WTC11 (cell line): ENCODE results near the gene KCTD16.

Source experiments
- ATF2 ChIP-seq: sonication (generic); formaldehyde crosslinking; IDR thresholded peaks from 2 replicates; pipeline ENCODE4 v1.8.1; 2022; ENCODE audit warnings: low read depth, missing genetic modification reagents, borderline replicate concordance
- CREM ChIP-seq: sonication (generic); formaldehyde crosslinking; IDR thresholded peaks from 2 replicates; pipeline ENCODE4 v1.8.1; 2022; ENCODE audit warnings: mild to moderate bottlenecking, missing genetic modification reagents, moderate library complexity
- CTCF ChIP-seq: fragments of 200-600 bp; IDR thresholded peaks from 2 replicates; pipeline ENCODE4 v1.8.0; 2022; ENCODE audit warnings: antibody characterized with exemption
- ELF4 ChIP-seq: sonication (generic); formaldehyde crosslinking; IDR thresholded peaks from 2 replicates; pipeline ENCODE4 v1.8.1; 2022; ENCODE audit warnings: low read depth, mild to moderate bottlenecking, moderate library complexity, missing genetic modification reagents
- GRHL2 ChIP-seq: fragments of 250-450 bp; sonication (Bioruptor Pico); IDR thresholded peaks from 2 replicates; pipeline ENCODE4 v1.8.0; 2022; ENCODE audit warnings: mild to moderate bottlenecking, moderate library complexity; ENCODE audit not compliant: insufficient replicate concordance, severe bottlenecking
- HMGXB4 ChIP-seq: sonication (generic); formaldehyde crosslinking; IDR thresholded peaks from 2 replicates; pipeline ENCODE4 v1.8.1; 2023; ENCODE audit warnings: mild to moderate bottlenecking, moderate library complexity, missing genetic modification reagents
- MYBL2 ChIP-seq: sonication (generic); formaldehyde crosslinking; IDR thresholded peaks from 2 replicates; pipeline ENCODE4 v1.8.1; 2023; ENCODE audit warnings: mild to moderate bottlenecking, moderate library complexity, missing genetic modification reagents
- NFYB ChIP-seq: sonication (generic); formaldehyde crosslinking; conservative IDR thresholded peaks from 2 replicates; pipeline ENCODE4 v1.8.0; 2022; ENCODE audit warnings: low read depth, missing genetic modification reagents
- NR3C1 ChIP-seq: sonication (generic); formaldehyde crosslinking; conservative IDR thresholded peaks from 2 replicates; pipeline ENCODE4 v1.8.1; 2023; ENCODE audit warnings: low read depth, mild to moderate bottlenecking, missing genetic modification reagents
- SP1 ChIP-seq: sonication (generic); formaldehyde crosslinking; conservative IDR thresholded peaks from 2 replicates; pipeline ENCODE4 v1.8.1; 2022; ENCODE audit warnings: missing genetic modification reagents
- ZNF263 ChIP-seq: sonication (generic); formaldehyde crosslinking; IDR thresholded peaks from 2 replicates; pipeline ENCODE4 v1.8.1; 2022; ENCODE audit warnings: low read depth, mild to moderate bottlenecking, moderate library complexity, missing genetic modification reagents
- TF ChIP-seq, protein P1 (sequence below): sonication (generic); formaldehyde crosslinking; IDR thresholded peaks from 2 replicates; pipeline ENCODE4 v1.8.0; 2022; ENCODE audit warnings: mild to moderate bottlenecking, missing genetic modification reagents
- TF ChIP-seq, protein P2 (sequence below): sonication (generic); formaldehyde crosslinking; conservative IDR thresholded peaks from 2 replicates; pipeline ENCODE4 v1.8.1; 2023; ENCODE audit warnings: mild to moderate bottlenecking, low read depth, missing genetic modification reagents, moderate library complexity

DNA sequence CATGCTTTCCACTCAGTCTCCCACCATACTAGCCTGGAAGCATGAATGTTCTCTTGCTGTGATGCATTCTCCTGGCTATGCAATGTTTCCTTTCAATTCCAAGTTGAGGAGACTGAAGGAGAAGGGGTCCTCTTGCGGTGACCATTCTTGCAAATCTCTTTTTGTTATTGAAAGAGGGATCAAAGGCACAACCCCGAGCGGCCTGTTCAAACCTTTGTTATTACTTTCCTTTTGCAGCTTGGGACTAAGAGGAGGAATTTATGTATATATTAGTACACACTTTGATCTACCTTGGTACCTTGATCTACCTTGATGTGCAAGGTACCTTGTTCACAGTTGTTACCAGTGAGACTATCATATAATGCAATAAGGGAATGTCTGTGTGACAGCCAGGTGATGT, 147.3 kb downstream of the KCTD16 start:
- no peak for TF ChIP-seq SP1 (CRISPR knock-in tag)
- no peak for TF ChIP-seq CTCF
- no peak for TF ChIP-seq CREM
- no peak for TF ChIP-seq ELF4 (CRISPR knock-in tag)
- TF ChIP-seq MYBL2 (CRISPR knock-in tag), result no peak
- no peak for TF ChIP-seq ATF2 (CRISPR knock-in tag)
- no peak for TF ChIP-seq NFYB
- no peak for TF ChIP-seq HMGXB4 (CRISPR knock-in tag)
- TF ChIP-seq, protein P1, sequence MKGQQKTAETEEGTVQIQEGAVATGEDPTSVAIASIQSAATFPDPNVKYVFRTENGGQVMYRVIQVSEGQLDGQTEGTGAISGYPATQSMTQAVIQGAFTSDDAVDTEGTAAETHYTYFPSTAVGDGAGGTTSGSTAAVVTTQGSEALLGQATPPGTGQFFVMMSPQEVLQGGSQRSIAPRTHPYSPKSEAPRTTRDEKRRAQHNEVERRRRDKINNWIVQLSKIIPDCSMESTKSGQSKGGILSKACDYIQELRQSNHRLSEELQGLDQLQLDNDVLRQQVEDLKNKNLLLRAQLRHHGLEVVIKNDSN (CRISPR knock-in tag), result no peak
- no peak for TF ChIP-seq NR3C1 (CRISPR knock-in tag)
- TF ChIP-seq ZNF263, result no peak
- TF ChIP-seq, protein P2, sequence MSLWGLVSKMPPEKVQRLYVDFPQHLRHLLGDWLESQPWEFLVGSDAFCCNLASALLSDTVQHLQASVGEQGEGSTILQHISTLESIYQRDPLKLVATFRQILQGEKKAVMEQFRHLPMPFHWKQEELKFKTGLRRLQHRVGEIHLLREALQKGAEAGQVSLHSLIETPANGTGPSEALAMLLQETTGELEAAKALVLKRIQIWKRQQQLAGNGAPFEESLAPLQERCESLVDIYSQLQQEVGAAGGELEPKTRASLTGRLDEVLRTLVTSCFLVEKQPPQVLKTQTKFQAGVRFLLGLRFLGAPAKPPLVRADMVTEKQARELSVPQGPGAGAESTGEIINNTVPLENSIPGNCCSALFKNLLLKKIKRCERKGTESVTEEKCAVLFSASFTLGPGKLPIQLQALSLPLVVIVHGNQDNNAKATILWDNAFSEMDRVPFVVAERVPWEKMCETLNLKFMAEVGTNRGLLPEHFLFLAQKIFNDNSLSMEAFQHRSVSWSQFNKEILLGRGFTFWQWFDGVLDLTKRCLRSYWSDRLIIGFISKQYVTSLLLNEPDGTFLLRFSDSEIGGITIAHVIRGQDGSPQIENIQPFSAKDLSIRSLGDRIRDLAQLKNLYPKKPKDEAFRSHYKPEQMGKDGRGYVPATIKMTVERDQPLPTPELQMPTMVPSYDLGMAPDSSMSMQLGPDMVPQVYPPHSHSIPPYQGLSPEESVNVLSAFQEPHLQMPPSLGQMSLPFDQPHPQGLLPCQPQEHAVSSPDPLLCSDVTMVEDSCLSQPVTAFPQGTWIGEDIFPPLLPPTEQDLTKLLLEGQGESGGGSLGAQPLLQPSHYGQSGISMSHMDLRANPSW, result no peak
- TF ChIP-seq GRHL2 (CRISPR knock-in tag), result no peak
